ENCODE data around the gene DCST2.
A peak's percentile ranks its signal among the peaks of the same experiment; 100 is the strongest.

DCST2 gene

GRCh38 chr1:155008015-155008941 is 25.3 kb downstream of the DCST2 start:
- DNase-seq = no peak

- no peak for DNase-seq
Observed at GRCh38 chr1:155007251-155007828, 26.2 kb downstream of the DCST2 start.

- DNase-seq = no peak
Observed at GRCh38 chr1:155006601-155007101, 26.9 kb downstream of the DCST2 start.

GRCh38 chr1:155005076-155006011 is 28.2 kb downstream of the DCST2 start:
- no peak for DNase-seq

- DNase-seq = no peak
Observed at GRCh38 chr1:155004352-155005075, 29.1 kb downstream of the DCST2 start.

GRCh38 chr1:155003766-155004351 is 29.7 kb downstream of the DCST2 start:
- DNase-seq = peak; percentile 40

- no peak for DNase-seq
Observed at GRCh38 chr1:155003227-155003765, 30.3 kb downstream of the DCST2 start.

GRCh38 chr1:155002464-155003226 is 30.9 kb downstream of the DCST2 start, which contains the start of gene ZBTB7B:
ZBTB7B (plus strand) TSS chr1:155002802; CDS start chr1:155014661, 11,859 bp downstream.
- no peak for DNase-seq

- DNase-seq = peak; percentile 99
Observed at GRCh38 chr1:155001675-155002463, 31.7 kb downstream of the DCST2 start.

GRCh38 chr1:155001425-155001674 is 32.2 kb downstream of the DCST2 start:
- no peak for DNase-seq

- peak; percentile 86 for DNase-seq
Observed at GRCh38 chr1:155000726-155001424, 32.7 kb downstream of the DCST2 start.

- no peak for DNase-seq
Observed at GRCh38 chr1:155000411-155000725, 33.2 kb downstream of the DCST2 start.

GRCh38 chr1:154999571-155000410 is 33.8 kb downstream of the DCST2 start:
- DNase-seq = no peak

GRCh38 chr1:154998818-154999570 is 34.6 kb downstream of the DCST2 start:
- peak; percentile 75 for DNase-seq

GRCh38 chr1:154998201-154998780 is 35.3 kb downstream of the DCST2 start:
- DNase-seq = no peak

GRCh38 chr1:154996966-154997701 is 36.4 kb downstream of the DCST2 start:
- DNase-seq = no peak

Measured in fibroblast of skin of abdomen (primary cell).